ENCODE measurements around the gene SLC38A5.

GRCh38 chrX:48472225-48472624, 2.2 kb upstream of the SLC38A5 start:
- TF ChIP-seq HNRNPK (IDR thresholded peaks at IDR 0.05; ENCODE audit: low read depth, low read length, poor library complexity, severe bottlenecking) (no peak), ZNF564 (CRISPR knock-in tag; IDR thresholded peaks at IDR 0.05) (no peak), ETV6 (CRISPR knock-in tag; conservative IDR thresholded peaks at IDR 0.05) (no peak), SPEN (CRISPR knock-in tag; IDR thresholded peaks at IDR 0.05; ENCODE audit: low read depth) (no peak), MYNN (CRISPR knock-in tag; IDR thresholded peaks at IDR 0.05; ENCODE audit: low read depth) (no peak), RCOR2 (CRISPR knock-in tag; IDR thresholded peaks at IDR 0.05) (no peak), RAD21 (CRISPR knock-in tag; IDR thresholded peaks at IDR 0.05) (no peak), ARHGAP35 (CRISPR knock-in tag; IDR thresholded peaks at IDR 0.05; ENCODE audit: borderline replicate concordance) (no peak), ZNF841 (CRISPR knock-in tag; IDR thresholded peaks at IDR 0.05; ENCODE audit: borderline replicate concordance) (no peak), ATF7 (IDR thresholded peaks at IDR 0.05) (no peak), ATF7 (CRISPR knock-in tag; IDR thresholded peaks at IDR 0.05) (no peak), KDM1A (CRISPR knock-in tag; IDR thresholded peaks at IDR 0.05) (no peak), ZNF124 (CRISPR knock-in tag; IDR thresholded peaks at IDR 0.05) (no peak)

All from HepG2 (cell line).